ENCODE data around the gene EIF2D. TPM values are rescaled to one million over a fixed set of nuclear protein-coding genes. Genes with fewer than 3 reads are reported as not detected.

Gene EIF2D
- total and polyA plus RNA-seq, 2 experiments from 2014 or later: 45.7 to 67.2 TPM

GRCh38 chr1:206570529-206570928, 41.7 kb downstream of the EIF2D start:
- Histone ChIP-seq H3K36me3 (no peaks in the 10 kb centered on the region), H3K9me3 (ENCODE audit: low read depth) (no peaks in the 10 kb centered on the region), H3K4me3 (no peak overlapping the region), H3K27me3 (no peaks in the 10 kb centered on the region), H3K27ac (no peak overlapping the region), H3K4me1 (ENCODE audit: low read depth) (peaks cover 12% of the 10 kb centered on the region)
- no peak for TF ChIP-seq CTCF (IDR thresholded peaks at IDR 0.05; ENCODE audit: low read depth, low read length)
- DNase-seq (ENCODE audit: low read depth in 1 of 2, low spot score in 1 of 2): no peak

GRCh38 chr1:206569556-206569955, 42.7 kb downstream of the EIF2D start:
- no peak for DNase-seq (ENCODE audit: low read depth in 1 of 2, low spot score in 1 of 2)
- TF ChIP-seq CTCF (IDR thresholded peaks at IDR 0.05; ENCODE audit: low read depth, low read length): no peak
- Histone ChIP-seq H3K4me3 (no peak overlapping the region), H3K36me3 (no peaks in the 10 kb centered on the region), H3K27me3 (no peaks in the 10 kb centered on the region), H3K27ac (no peak overlapping the region), H3K4me1 (ENCODE audit: low read depth) (peaks cover 10% of the 10 kb centered on the region), H3K9me3 (ENCODE audit: low read depth) (no peaks in the 10 kb centered on the region)

- H3K9me3 ChIP-seq (ENCODE audit: low read depth): no peaks in the 10 kb centered on the region
- no peaks in the 10 kb centered on the region for H3K27me3 ChIP-seq
- no peak for DNase-seq (ENCODE audit: low read depth in 1 of 2, low spot score in 1 of 2)
- TF ChIP-seq CTCF (IDR thresholded peaks at IDR 0.05; ENCODE audit: low read depth, low read length): no peak
- H3K4me3 ChIP-seq: no peak overlapping the region
- H3K36me3 ChIP-seq: no peaks in the 10 kb centered on the region
- no peak overlapping the region for H3K27ac ChIP-seq
- H3K4me1 ChIP-seq (ENCODE audit: low read depth): peaks cover 14% of the 10 kb centered on the region
Observed at GRCh38 chr1:206568779-206569352, 43.4 kb downstream of the EIF2D start.

- DNase-seq (ENCODE audit: low read depth in 1 of 2, low spot score in 1 of 2): no peak
- Histone ChIP-seq H3K9me3 (ENCODE audit: low read depth) (no peaks in the 10 kb centered on the region), H3K4me3 (no peak overlapping the region), H3K4me1 (ENCODE audit: low read depth) (peaks cover 21% of the 10 kb centered on the region), H3K36me3 (no peaks in the 10 kb centered on the region), H3K27ac (no peak overlapping the region), H3K27me3 (no peaks in the 10 kb centered on the region)
- TF ChIP-seq CTCF (IDR thresholded peaks at IDR 0.05; ENCODE audit: low read depth, low read length): no peak
Observed at GRCh38 chr1:206568256-206568655, 44.0 kb downstream of the EIF2D start.

- no peak for DNase-seq (ENCODE audit: low read depth in 1 of 2, low spot score in 1 of 2)
- Histone ChIP-seq H3K27me3 (no peaks in the 10 kb centered on the region), H3K27ac (no peak overlapping the region)
Observed at GRCh38 chr1:206566999-206567398, 45.3 kb downstream of the EIF2D start.

More at GRCh38 chr1:206566999-206567398, 45.3 kb downstream of the EIF2D start:
- TF ChIP-seq CTCF (IDR thresholded peaks at IDR 0.05; ENCODE audit: low read depth, low read length): no peak
- Histone ChIP-seq H3K9me3 (ENCODE audit: low read depth) (no peaks in the 10 kb centered on the region), H3K36me3 (no peaks in the 10 kb centered on the region), H3K4me1 (ENCODE audit: low read depth) (peaks cover 26% of the 10 kb centered on the region), H3K4me3 (no peak overlapping the region)

Data from cardiac muscle cell (in vitro differentiated cells and primary cell).